ENCODE results near the gene KRT2. TPM values are rescaled to one million over a fixed set of nuclear protein-coding genes. Genes with fewer than 3 reads are reported as not detected.

The KRT2 gene
- total and polyA plus RNA-seq, 2 of the 8 experiments (the other 6 are each of a cell fraction or from before 2014, with no cell fraction given): not detected

DNA sequence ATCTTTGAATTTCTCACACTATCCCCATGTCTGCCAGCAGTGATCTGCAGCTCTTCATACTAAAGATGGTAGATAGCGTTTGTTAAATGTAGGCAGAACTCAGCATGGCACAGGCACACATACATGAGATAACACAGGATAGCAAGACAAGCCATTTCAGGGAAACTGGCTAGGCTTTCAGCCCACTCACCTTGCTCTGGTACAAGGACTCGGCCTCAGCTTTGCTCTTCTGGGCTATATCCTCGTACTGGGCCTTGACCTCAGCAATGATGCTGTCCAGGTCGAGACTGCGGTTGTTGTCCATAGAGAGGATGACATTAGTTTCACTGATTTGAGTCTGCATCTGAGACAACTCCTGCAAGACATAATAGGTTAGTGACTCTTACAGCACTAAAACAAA lies 25.1 kb upstream of the KRT2 start:
- H3K4me3 ChIP-seq (ENCODE audit: extremely low read depth in 1 of 4, insufficient read depth in 2 of 4, low read depth in 3 of 4, low read length in 4 of 4): no peak overlapping the region
- H3K4me2 ChIP-seq (ENCODE audit: insufficient read depth in 1 of 2, low read depth in 2 of 2, low read length in 2 of 2): no peak overlapping the region
- H3K23me2 ChIP-seq (ENCODE audit: low read depth, low read length): no peaks in the 10 kb centered on the region; the same call in none of the 2 replicates
- FAIRE-seq (no peak), DNase-seq (ENCODE audit: low read depth in 1 of 2, low spot score in 2 of 2) (no peak)
- H2BK5ac ChIP-seq (ENCODE audit: low read depth, low read length): no peak overlapping the region
- no peaks in the 10 kb centered on the region for H3K79me1 ChIP-seq (ENCODE audit: low read depth, low read length)
- H3K27me3 ChIP-seq (replicated peaks in 1 of 4; ENCODE audit: control insufficient read depth in 3 of 4, extremely low read depth in 1 of 4, insufficient read depth in 3 of 4, low read length in 3 of 4): no peaks in the 10 kb centered on the region
- H3K14ac ChIP-seq (ENCODE audit: insufficient read length): no peak overlapping the region
- H3K18ac ChIP-seq (ENCODE audit: extremely low read depth, low read length): no peak overlapping the region
- H2AK5ac ChIP-seq (ENCODE audit: low read depth, low read length): no peak overlapping the region
- H3K4ac ChIP-seq (replicated peaks; ENCODE audit: insufficient read length, low read depth, low read length): no peak overlapping the region
- no peaks in the 10 kb centered on the region for H3K36me3 ChIP-seq (ENCODE audit: control insufficient read depth in 2 of 4, insufficient read depth in 4 of 4, low read length in 3 of 4)
- H2BK15ac ChIP-seq (ENCODE audit: low read length): no peak overlapping the region
- H3K4me1 ChIP-seq (replicated peaks in 1 of 4; ENCODE audit: control insufficient read depth in 3 of 4, insufficient read depth in 4 of 4, low read length in 3 of 4): no peaks in the 10 kb centered on the region
- no peak overlapping the region for H2BK120ac ChIP-seq (replicated peaks; ENCODE audit: low read depth, low read length)
- H4K91ac ChIP-seq (replicated peaks; ENCODE audit: insufficient read length, low read length): no peak overlapping the region
- H3K9me3 ChIP-seq (ENCODE audit: insufficient read depth in 2 of 2, low read depth in 1 of 2, low read length in 1 of 2): no peaks in the 10 kb centered on the region
- no peaks in the 10 kb centered on the region for H3K79me2 ChIP-seq (ENCODE audit: control insufficient read depth in 1 of 2, insufficient read depth in 2 of 2, low read length in 2 of 2)
- H3K9ac ChIP-seq (replicated peaks in 1 of 4; ENCODE audit: extremely low read depth in 1 of 4, low read depth in 3 of 4, low read length in 3 of 4): no peak overlapping the region
- 80% methylated on average over 5 of the region's 5 CpGs; no CpG with 5 or more reads in 1 of the 2 experiments for WGBS, 2 experiments (ENCODE audit: extremely low coverage in 1 of 2, insufficient coverage in 1 of 2, insufficient read length in 1 of 2, insufficient replicate concordance in 2 of 2, low coverage in 1 of 2, low lambda C conversion rate in 2 of 2, missing lambda C conversion rate in 1 of 2)
- ChIA-PET POLR2A (ENCODE audit: partially characterized antibody) (no interaction called here), CTCF (ENCODE audit: partially characterized antibody) (interaction anchor here (1.2 to 4.3 kb wide), 4 partner anchors 11 to 208 kb away, joined by 3 to 16 read pairs (median 4); no protein-coding TSS in a partner anchor)
- H3K56ac ChIP-seq (replicated peaks; ENCODE audit: insufficient read length, low read depth, low read length): no peak overlapping the region
- no peak overlapping the region for H3K27ac ChIP-seq (ENCODE audit: low read depth, low read length)
- no peak overlapping the region for H2AFZ ChIP-seq (ENCODE audit: low read length)
- no peak overlapping the region for H2BK12ac ChIP-seq (ENCODE audit: low read depth, low read length)
- TF ChIP-seq TEAD4 (IDR thresholded peaks at IDR 0.05; ENCODE audit: low read depth, low read length): no peak
- H4K8ac ChIP-seq (ENCODE audit: extremely low read depth, insufficient read depth, low read length): no peak overlapping the region
- no peaks in the 10 kb centered on the region for H4K20me1 ChIP-seq (replicated peaks in 1 of 2; ENCODE audit: control insufficient read depth in 1 of 2, insufficient read depth in 2 of 2, low read length in 2 of 2)
- H2BK20ac ChIP-seq (ENCODE audit: low read length): no peak overlapping the region
- no peak overlapping the region for H4K5ac ChIP-seq (ENCODE audit: insufficient read length, low read depth, low read length)
- no peak overlapping the region for H3K23ac ChIP-seq (ENCODE audit: insufficient read length)
